GM12892 (cell line): ENCODE data around the gene CAMTA1.

ENCODE experiments used
- DNase-seq: peaks from one replicate; pipeline ENCODE4 v3.0.0; 2011; ENCODE audit not compliant: insufficient read length
- FAIRE-seq: peaks from 2 replicates; lab custom pipeline; 2011; peaks lifted over from hg19 to GRCh38; lab: Jason Lieb, UNC
- POLR2A ChIP-seq: IDR thresholded peaks from 2 replicates; pipeline ENCODE4 v1.6.1; 2011; ENCODE audit warnings: low read depth, low read length, control low read depth
- POLR2AphosphoS5 ChIP-seq: IDR thresholded peaks from 2 replicates; pipeline ENCODE4 v1.6.1; 2011; ENCODE audit warnings: low read depth, low read length, control low read depth
- TAF1 ChIP-seq: IDR thresholded peaks from 2 replicates; pipeline ENCODE4 v1.6.1; 2011; ENCODE audit warnings: low read depth, mild to moderate bottlenecking, control low read depth, low read length, borderline replicate concordance

The CAMTA1 gene

DNA sequence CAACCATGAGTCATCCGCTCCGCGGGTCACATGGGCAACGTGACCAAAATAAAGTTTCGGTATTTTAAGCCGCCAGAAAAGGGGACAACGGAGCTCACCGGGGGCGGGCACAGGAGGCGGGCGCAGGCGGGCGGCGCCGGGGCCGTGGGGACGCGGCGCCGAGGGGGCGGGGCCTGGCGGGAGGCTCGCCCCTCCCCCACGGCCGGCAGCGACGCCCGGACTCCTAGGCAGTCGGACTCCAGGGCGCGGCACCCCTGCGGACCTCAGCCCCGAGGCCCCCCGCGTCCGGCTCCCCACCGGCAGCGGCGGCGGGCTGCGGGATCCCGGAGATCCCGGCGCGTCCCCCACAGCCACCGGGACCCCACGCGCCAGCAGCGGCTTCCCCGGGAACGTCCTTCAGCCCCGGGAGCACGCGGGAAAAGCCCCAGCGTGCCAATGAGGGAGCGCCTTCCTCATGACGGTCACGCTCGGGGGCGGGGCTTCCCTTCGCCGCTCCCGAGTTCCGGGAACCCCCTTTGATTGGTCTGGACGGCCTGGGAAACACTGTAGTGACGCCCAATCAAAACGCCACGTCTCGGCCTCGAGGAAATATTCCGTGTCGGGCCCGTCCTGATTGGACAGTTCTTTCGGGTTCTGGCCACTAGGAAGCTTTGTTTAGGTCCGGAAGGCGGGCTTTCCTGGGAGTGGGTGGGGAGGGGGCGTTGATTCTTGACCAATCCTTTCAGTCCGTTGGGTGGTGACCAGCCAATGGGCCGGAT, 515 bp upstream of the CAMTA1 start:
- TF ChIP-seq POLR2A, result peak; percentile 83
- TF ChIP-seq POLR2AphosphoS5, result peak; percentile 56; the same call in 1 of the 2 replicates
- TF ChIP-seq TAF1, result no peak
- peak; percentile 87 for DNase-seq
- peak; percentile 98 for FAIRE-seq

- FAIRE-seq (peak; percentile 67), DNase-seq (peak; percentile 74)
- TF ChIP-seq POLR2A (no peak), POLR2AphosphoS5 (no peak), TAF1 (no peak)
Measured at GRCh38 chr1:6785728-6786505, 663 bp downstream of the CAMTA1 start.

GRCh38 chr1:6788946-6789345, 3.7 kb downstream of the CAMTA1 start:
- no peak for TF ChIP-seq POLR2A
- no peak for DNase-seq
- no peak for FAIRE-seq

GRCh38 chr1:6790146-6790545, 4.9 kb downstream of the CAMTA1 start:
- FAIRE-seq, result no peak
- no peak for DNase-seq
- TF ChIP-seq POLR2A (no peak), POLR2AphosphoS5 (no peak), TAF1 (no peak)

- DNase-seq (no peak), FAIRE-seq (peak; percentile 42)
- TF ChIP-seq POLR2A (no peak), POLR2AphosphoS5 (no peak), TAF1 (no peak)
Measured at GRCh38 chr1:6794164-6794563, 8.9 kb downstream of the CAMTA1 start.

- TF ChIP-seq TAF1 (no peak), POLR2A (no peak), POLR2AphosphoS5 (no peak)
- DNase-seq, result no peak
Measured at GRCh38 chr1:6795203-6795602, 9.9 kb downstream of the CAMTA1 start.

GRCh38 chr1:6795661-6796060, 10.4 kb downstream of the CAMTA1 start:
- FAIRE-seq, result no peak
- no peak for DNase-seq
- TF ChIP-seq POLR2A (no peak), POLR2AphosphoS5 (no peak), TAF1 (no peak)

More at GRCh38 chr1:6795203-6795602, 9.9 kb downstream of the CAMTA1 start:
- FAIRE-seq, result no peak

DNA sequence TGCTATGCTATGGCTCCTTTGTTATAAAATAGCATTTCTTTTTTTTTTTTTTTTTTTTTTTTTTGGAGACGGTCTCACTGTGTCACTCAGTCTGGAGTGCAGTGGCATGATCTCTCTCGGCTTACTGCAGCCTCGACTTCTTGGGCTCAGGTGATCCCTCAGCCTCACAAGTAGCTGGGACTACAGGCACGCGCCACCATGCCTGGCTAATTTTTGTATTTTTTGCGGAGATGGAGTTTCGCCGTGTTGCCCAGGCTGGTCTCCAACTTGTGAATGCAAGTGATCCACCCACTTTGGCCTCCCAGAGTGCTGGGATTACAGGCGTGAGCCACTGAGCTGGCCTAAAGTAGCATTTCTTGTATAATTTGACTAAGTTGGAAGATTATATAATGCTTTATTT, 10.8 kb downstream of the CAMTA1 start:
- no peak for DNase-seq
- TF ChIP-seq POLR2AphosphoS5 (no peak), POLR2A (no peak)
- no peak for FAIRE-seq

DNA sequence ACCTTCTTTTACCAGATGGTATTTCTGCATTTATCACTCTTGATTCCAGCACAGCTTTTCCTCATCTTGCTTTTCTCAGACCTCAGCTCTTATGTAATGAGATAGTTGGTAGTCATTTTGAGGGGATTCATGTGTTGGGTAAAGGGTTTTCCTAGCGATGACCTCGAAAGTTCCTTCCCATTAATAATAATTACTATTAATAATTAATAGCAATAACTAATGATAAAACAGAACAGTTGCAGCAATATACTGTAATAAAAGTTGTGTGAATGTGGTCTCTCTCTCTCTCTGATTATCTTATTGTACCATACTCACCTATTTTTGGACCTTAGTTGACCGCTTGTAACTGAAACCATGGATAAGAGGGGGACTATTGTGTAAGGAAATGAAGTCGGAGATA, 14.2 kb downstream of the CAMTA1 start:
- TF ChIP-seq TAF1 (no peak), POLR2AphosphoS5 (no peak), POLR2A (no peak)
- no peak for DNase-seq
- no peak for FAIRE-seq

DNA sequence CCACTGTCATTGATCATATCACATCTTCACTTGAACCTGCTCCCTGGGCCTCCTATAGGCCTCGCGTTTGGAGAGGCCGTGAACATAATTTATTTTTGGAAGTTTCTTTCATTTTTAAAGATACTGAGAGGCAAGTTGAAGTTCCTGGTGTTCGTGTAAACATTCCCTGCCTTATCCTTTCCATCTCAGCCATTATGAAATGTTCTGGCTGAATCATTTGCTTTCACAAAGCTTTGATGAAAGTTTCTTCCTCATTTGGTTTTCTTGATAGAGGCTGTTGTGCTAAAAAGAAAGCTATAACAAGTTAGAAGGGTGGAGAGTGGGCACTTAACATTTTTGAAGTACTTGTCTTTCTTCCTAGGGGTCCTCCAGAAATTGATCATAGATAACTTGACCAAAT, 15.5 kb downstream of the CAMTA1 start:
- TF ChIP-seq TAF1 (no peak), POLR2A (no peak), POLR2AphosphoS5 (no peak)
- DNase-seq (no peak), FAIRE-seq (no peak)

- FAIRE-seq (no peak), DNase-seq (no peak)
- TF ChIP-seq POLR2A, result no peak
- TF ChIP-seq POLR2AphosphoS5, result no peak
- TF ChIP-seq TAF1, result no peak
Measured at GRCh38 chr1:6801199-6801598, 15.9 kb downstream of the CAMTA1 start.

DNA sequence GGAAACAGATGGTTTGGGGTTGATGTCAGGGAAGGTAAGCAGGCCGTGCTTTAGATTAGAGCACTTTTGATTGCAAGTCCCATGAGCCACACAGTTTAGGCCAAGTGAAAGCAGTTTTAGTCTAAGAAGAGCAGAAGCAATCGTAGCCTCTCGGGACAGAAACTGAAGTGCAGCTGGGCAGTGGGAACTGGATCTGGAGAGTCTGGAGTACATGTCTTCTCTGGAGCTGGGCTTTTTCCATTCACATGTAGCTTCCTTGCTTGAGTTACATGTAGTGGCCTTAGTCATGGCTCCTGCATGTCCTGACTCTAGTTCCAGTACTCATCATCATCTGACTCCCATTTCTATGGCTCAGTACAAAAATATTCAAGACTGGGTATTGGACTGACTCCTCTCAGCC, 16.7 kb downstream of the CAMTA1 start:
- DNase-seq, result no peak
- no peak for TF ChIP-seq POLR2A
- TF ChIP-seq TAF1, result no peak
- no peak for TF ChIP-seq POLR2AphosphoS5
- FAIRE-seq, result no peak
